HG02798 (cell line): ENCODE results near the gene IRX4.
"Not testable (repeated sequence)": the region's sequence is repeated elsewhere in the genome, so short reads cannot be mapped to it uniquely, and the experiment has no call there.

ENCODE experiments used
- ATAC-seq: cut with Tn5 transposase; IDR thresholded peaks from one replicate; pipeline ENCODE4 v1.9.1; 2021; ENCODE audit warnings: mild to moderate bottlenecking; ENCODE audit not compliant: unreplicated experiment, poor library complexity

Gene IRX4

DNA sequence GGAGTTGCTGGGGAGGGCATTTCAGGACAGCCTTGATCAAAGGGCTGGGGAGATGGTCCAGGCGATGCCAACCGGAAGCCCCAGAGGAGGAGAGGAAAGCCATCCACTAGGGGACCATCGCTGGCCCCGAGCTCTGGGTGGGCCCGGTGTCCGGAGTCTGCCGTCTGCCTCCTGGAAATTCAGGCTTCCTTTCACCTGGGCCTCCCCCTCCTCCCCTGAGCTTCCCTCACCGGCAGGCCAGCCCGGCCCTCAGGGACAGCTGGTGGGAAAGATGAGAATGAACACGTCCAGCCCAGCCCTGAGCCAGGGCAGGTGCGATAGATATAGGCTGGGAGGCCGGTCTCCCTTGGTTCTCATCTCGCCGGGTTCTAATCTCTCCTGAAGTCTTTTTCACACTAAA lies 17.2 kb downstream of the IRX4 start:
- no peak for ATAC-seq

DNA sequence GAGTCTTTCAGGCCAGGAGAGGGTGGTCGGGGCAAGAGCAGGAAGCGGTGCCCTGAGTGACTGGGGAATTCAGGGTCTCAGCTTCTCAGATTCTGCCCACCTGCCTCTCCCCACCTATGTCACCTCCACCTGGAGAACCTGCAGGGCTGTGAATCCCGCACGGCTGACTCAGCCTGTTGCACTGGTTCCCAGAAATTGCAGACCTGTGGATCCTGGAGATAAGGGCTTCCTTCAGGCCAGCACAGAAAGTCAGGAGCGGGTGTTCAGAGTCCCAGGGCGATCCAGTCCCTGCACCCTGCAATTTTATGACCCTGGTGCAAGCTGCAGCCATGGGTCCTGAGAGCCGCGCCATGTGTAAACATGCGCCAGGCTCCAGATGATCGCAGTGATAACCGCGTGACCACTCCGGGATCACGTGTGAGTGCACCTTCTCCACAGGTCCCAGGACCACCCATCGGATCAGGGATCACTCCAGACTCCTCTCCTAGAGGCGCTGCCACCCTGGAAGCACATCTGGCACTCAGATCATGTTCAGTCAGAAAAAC lies 17.8 kb downstream of the IRX4 start:
- ATAC-seq, result no peak

DNA sequence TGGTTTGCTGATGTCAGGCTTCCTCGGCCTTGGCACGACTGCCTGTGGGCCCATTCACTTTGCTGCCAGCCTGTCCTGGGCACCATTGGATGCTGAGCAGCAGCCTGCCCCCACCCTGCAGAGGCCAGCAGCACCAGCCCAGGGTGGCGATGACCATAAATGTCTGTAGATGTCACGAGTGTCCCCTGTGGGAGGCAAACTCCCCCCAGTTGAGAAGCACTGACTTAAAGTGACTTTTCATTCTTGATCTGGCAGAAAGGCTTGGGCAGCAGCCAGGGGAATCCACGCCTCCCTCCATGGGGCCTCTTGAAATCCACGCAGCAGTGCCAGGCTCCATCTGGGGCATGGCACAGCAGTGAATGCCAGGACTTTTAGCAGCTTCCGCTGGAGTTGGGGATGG lies 21.8 kb downstream of the IRX4 start:
- no peak for ATAC-seq

DNA sequence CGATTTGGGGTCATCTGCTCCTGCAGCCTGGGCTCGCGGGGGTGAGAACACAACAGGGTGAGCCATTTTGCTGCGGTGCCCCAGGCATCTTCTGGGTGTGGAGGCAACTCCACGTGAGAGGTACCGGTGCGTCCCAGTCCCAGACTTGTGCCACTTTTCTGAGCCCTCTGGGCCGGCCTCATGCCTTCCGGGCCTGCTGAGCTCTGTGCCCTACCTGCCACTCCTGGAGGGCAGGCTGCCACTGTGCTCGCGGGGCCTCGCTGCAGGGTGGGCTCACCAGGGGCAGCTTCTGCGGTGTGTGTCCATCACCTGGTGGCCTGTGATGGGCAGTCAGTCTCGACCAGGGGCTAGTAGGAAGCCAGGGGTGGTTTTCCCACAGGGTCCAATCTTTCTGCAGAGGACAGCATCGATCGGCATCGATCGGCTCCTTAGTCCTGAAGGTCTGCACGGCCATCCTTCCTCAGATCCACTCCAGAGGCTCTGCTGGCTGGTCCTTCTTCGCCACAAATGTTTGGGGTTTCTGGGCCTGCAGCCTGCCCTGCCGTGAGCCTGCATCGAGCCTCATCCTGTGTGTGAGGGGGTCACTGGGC lies 22.6 kb downstream of the IRX4 start:
- ATAC-seq, result no peak

DNA sequence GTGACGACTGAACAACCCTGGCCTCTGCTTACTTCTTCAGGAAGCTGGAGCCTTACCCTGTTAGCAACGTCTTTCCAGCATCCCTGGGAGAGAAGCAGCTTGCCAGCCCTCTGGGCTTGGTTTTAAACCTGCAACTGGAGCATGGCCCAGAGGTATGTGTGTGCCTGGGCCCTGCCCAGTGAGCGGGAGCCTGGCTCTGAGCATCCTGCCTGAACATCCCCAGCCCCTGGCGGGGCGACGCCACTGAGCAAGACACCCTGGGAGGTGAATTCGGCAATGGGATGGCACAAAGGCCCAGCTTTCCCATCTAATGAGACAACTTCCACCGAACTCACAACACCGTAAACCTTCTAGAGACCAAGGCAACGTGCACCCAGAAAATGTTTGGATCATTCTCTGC lies 23.6 kb downstream of the IRX4 start:
- ATAC-seq, result no peak

DNA sequence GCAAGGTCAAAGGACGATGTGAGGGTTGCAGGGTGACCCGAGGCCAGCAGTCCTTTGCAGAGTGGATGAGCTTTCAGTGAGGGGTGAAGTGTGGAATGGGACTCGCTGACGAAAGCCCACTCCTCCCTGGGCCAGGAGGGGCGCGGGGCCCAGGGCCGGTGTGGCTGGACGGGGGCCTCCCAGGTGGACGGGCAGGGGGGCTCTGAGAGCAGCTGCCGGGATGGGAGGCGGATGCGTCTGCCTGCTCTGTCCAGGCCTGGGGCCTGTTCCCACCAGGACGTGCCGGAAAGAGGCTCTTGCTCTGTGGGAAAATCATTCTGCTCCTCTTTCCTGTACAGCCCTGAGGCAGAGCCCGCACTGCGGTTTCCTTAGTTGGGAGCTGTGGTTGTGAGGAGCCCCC lies 24.3 kb downstream of the IRX4 start:
- ATAC-seq, result no peak

DNA sequence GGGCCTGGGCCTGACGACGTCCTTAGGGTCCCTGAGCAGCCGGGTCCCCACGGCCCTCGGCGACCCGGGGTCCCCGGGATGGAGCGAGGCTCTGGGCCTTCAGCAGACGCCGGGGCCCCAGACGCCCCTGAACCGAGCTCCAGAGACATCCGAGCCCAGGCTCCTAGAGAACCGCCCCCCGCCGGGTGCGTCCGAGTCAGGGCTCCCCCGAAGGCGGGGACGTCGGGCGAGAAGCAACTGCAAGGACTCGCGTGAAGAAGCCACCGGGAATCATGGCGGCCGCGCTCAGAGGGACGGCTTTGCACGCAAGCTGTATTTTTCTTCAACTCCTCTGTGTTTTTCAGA lies 25.5 kb downstream of the IRX4 start:
- ATAC-seq, result no peak

DNA sequence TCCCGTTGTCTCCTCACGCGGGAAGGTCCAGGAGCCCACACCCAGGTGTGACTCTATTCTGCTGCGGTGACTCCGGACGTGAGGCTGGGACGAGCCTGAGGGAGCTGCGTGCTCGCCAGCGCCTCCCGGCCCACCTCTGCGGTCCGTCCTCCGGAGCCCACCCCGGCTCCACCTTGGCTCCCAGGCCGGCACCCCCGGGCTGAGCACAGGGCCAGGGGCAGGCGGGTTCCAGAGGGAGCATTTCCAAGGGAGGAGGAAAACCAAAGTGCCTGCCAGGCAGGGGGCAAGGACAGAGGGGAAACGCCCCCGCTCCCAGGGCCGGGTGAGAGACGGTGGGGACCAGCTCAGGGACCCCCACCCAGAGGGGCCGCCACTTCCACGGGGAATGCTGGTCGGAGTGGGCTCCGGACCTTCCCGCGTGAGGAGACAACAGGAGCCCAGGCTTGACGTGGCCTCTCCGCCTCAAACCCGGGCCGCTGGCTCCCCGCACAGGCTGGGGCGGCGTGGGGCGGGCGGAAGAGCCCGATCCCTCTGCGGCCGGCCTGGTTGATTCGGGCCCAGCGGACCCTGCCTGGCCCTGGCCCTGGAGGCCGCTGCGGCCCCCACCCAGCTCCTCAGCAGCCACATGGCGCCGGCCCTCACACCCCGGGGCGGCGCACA lies 26.0 kb downstream of the IRX4 start:
- no peak for ATAC-seq

DNA sequence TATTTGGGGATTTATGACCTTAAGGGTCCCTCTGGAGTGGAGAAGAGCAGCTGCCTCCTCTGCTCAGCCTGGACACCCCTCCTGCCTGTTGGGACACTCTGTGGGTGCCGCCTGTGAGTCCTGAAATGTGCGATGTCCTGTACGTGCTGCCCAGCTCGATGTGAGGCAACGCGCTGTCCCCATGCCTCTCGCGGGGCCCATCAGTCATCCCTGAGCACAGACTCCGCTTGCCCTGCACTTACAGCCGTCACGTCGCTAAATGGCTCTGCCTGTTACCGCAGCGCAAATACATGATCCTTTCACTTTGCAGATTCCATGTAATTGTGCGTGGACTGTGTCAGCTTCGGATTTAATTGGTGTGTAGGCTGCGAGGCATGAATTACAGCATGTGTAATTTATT lies 27.1 kb downstream of the IRX4 start:
- ATAC-seq, result no peak

DNA sequence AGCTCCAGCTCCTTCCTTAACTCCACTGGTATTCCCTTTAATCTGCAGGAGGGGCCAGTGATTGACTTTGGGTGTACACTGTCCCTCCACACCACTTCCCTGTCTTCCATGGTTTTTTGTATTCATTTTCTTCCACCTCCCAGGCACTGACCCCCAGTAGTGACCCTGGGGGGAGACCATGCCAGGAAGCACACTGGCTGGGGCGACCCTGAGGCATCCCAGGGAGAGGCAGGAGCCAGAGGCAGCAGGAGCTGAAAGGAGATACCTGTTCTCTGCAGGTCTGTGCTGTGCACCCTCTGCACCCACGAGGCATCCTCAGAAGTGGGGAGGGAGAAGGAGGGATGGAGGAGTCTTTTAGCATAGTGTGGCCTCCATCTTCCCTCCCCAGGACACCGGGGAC lies 27.6 kb downstream of the IRX4 start:
- no peak for ATAC-seq

DNA sequence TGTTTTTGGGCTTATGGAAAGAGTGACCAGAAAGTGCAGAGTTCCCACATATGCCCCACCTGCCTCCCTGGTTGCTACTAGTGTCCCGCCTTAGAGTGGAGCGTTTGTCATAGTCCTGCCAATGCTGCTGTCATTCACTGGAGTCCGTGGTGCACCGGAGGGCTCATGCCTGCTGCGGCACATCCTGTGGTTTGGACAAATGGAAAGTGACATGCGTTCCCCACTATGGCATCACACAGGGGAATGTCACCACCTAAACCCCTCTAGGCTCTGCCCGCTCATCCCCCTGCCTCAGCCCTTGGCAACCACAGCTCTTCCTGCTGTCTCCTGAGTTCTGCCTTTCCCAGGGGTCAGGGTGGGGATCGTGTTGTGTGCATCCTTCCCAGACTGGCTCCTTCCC lies 29.2 kb downstream of the IRX4 start:
- no peak for ATAC-seq

DNA sequence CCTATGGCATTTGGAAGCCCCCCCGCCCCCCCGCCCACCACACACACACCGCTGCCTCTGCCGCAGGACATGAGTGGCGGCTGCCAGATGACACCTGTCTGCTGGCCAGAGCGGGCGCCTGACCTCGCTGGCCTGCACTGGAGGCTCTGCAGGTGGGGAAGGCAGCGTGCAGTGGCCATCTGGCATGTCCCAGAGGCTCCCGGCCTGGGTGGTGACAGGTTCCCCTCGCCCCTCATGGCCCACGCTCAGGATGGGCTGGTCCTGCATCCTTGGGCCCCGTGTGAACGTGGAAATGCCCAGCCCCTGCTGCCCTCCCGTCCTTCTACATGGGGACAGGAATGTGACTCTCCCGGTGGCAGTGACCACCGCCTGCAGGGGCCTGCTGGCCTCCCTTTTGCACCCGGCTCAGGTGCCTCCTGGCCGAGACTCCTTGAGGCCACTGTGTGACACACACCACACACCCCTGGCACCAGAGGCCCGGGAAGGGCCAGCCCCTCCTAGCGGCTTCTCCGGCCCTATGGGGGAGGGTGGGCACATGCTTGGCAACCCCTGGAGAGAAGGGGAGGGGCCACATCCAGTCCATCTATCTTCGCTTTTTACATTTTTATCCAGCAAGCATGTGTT lies 30.3 kb downstream of the IRX4 start:
- no peak for ATAC-seq

DNA sequence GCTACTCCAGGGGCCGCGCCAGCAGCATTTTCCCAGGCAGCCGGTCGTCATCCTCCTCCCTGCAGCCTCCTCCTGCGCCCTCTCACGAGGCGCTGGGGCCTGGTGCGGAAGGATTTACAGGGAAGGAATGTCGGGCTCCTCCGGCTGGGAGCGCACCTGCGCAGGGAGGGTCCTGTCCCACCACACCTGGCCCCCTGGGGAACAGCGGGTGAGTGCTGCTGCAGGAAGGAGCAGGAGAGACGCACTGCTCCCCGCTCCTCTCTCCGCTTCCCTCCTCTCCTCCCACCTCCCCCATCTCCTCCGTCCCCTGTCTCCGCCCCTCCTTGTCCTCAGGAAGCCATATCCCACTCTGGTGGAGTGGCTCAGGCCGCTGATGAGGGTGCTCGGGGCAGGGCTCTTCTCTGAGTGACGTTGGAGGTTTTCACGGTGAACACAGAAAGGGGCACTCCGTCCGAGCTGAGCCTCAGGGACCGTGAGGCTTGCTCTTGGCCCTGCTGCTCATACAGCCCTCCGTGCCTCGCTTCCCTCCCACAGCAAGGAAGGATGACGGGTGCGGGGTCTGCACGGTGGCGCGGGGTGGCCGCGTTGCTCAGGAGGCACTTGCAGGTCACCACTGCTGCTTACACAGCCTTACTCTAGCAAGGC lies 31.3 kb downstream of the IRX4 start:
- ATAC-seq, result no peak

DNA sequence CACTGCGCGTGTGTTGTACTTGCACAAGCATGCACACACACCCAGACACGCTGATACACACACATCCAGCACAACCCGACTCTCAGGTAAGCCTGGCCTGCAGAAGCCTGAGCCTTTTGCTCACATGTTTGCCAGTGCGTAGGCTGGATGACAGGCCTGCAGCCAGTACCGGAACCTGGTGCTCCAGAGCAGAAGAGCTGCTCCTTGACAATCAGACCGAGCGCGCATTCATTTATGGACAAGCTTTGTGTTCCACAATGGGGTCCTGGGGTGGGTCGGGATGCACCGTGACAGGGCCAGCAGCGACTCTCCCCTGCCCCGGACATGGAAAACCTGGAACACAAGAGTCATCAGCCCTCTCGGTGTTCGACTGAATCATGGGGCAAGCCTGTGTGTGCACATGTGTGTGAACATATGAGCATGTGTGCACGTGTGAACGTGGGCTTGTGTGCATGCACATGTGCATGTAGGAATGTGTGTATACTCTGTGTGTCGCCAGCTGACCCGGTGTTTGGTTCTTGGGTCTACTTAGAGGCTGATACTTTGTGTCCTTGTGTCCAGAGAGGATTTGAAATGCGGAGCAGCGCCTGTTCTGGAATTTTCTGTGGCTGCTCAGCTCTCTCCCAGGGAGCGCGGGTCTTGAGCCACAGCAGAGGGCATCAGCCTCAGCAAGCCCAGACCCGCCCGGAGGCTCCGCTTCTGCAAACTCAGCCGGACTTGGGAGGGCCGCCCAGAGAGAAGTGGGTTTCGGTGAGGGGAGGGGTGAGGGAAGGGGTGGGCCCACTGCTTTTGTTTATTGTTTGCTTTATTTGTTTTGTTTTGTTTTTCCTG lies 32.2 kb downstream of the IRX4 start:
- ATAC-seq, result no peak

DNA sequence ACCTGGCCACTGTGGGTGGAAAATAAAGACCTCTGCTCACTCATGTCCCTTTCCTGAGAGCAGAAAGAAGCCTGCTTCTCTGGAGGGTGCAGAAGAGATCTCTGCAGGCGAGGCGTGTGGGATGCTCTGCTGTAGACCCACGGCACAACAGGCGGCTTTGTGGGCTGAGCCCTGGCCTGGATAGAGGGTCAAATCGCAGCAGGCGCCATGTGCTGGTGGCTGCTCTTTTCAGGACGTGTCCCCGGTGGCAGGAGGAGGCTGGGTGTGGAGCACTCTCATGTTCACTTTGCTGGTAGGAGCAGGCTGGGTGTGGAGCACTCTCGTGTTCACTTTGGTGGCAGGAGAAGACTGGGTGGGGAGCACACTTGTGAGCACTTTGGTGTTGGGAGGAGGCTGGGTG lies 35.1 kb downstream of the IRX4 start:
- ATAC-seq, result no peak

DNA sequence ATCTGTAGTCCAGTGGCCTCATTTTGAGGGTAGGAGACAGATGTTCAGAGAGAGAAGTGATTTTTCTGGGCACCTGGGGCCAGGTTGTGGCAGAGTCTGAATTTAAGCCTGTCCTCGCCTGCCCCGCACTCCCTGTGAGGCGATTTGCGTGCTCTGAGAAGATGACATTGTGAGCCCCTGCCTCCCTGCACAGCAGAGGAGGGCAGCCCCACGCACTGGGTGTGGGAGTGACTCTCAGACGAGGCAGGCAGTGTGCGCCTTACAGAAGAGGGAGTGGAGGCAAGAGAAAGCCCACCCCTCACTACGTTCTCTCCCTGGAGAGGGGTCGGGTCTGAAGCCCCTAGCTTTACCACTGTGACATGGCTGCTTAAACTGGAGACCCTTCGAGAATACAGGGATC lies 35.7 kb downstream of the IRX4 start:
- no peak for ATAC-seq

DNA sequence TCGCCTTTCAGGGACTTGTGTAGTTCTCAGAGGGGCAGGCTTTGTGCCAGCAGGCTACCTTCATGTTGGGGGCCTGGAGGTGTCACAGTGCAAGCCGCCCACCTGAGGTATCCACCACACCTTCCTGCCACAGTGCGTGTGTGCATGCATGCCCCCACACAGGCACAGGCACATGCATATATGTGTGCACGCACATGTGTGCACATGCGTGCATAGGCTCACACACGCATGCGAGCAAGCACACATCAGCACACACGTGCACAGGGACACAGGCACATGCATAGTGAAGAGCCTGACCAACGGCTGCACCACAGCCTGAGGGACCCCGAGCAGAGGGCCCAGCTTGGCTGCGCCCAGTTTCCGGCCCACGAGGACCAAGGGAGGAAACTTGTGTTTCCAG lies 36.1 kb downstream of the IRX4 start:
- ATAC-seq, result no peak

DNA sequence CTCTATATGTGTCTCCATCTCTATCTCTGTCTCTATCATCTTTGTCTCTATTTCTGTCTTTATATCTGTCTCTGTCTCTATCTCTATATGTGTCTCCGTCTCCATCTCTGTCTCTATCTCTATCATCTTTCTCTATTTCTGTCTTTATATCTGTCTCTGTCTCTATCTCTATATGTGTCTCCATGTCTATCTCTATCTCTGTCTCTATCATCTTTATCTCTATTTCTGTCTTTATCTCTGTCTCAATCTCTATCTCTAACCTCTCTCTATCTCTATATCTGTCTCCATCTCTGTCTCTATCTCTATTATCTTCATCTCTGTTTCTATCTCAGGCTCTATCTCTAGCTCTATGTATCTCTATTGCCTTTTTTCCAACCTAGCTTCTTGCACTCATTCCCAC lies 37.0 kb downstream of the IRX4 start:
- ATAC-seq, result no peak

DNA sequence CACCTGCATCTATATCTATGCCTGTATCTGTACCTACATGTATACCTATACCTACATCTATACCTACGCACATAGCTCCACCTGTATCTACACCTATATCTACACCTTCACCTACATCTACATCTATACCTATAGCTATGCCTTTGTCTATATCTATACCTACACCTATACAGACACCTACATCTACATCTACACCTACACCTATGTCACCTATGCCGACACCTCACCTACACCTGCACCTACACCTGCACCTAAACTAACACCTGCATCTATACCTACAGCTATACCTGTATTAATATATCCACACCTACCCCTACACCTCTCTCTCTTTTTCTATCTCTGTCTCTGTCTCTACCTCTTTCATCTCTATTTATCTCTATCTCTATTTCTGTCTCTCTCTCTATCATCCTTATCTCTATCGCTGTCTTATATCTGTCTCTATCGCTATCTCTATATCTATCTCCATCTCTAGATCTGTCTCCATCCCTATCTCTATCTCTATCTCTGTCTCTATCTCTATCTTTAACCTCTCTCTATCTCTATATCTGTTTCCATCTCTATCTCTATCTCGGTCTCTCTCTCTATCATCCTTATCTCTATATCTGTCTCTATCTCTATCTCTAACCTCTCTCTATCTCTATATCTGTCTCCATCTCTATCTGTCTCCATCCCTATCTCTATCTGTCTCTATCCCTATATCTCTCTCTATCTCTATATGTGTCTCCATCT lies 37.9 kb downstream of the IRX4 start:
- ATAC-seq, result no peak

DNA sequence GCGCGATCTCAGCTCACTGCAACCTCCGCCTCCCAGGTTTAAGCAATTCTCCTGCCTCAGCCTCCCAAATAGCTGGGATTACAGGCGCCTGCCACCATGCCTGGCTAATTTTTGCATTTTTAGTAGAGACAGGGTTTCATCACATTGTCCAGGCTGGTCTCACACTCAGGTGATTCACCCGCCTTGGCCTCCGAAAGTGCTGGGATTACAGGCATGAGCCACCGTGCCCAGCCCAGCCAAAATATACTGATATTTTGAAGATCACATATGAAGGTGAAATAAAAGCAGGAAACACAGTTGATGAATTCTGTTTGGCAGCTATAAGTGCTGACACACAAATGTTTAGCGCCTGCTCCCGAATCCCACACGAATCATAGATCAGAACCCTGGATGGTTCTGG lies 39.0 kb downstream of the IRX4 start:
- ATAC-seq, result not testable (repeated sequence)
